Activated T-helper 2 cell treated with anti-CD3 and anti-CD28 coated beads, Interferon-gamma antibody, Interleukin-2, Interleukin-4, amounts not matched to agents 10 μg/mL and 5 μg/mL and 100 μg/mL, durations not matched to agents 14 hours and 24 hours and 36 hours (primary cell): ENCODE measurements around the gene TBRG4. TPM values are rescaled to one million over a fixed set of nuclear protein-coding genes. Genes with fewer than 3 reads are reported as not detected.

ENCODE experiments used
- DNase-seq: peaks from one replicate; pipeline ENCODE4 v3.0.0; 2021; ENCODE audit warnings: low spot score
- H3K27ac Mint-ChIP-seq: one replicate; pipeline ENCODE4 v1.8.0; 2021; ENCODE audit warnings: mixed read lengths
- H3K27me3 Mint-ChIP-seq: one replicate; pipeline ENCODE4 v1.8.0; 2021; ENCODE audit warnings: low read depth, mixed read lengths
- H3K36me3 Mint-ChIP-seq: one replicate; pipeline ENCODE4 v1.8.0; 2021; ENCODE audit warnings: low read depth, mixed read lengths
- H3K4me1 Mint-ChIP-seq: one replicate; pipeline ENCODE4 v1.8.0; 2021; ENCODE audit warnings: low read depth, mixed read lengths
- H3K4me3 Mint-ChIP-seq: one replicate; pipeline ENCODE4 v1.8.0; 2021; ENCODE audit warnings: low read depth, mild to moderate bottlenecking, moderate library complexity, mixed read lengths
- H3K9me3 Mint-ChIP-seq: one replicate; pipeline ENCODE4 v1.8.0; 2021; ENCODE audit warnings: mixed read lengths
- intact Hi-C: fragments of 100-400 bp; cut with micrococcal nuclease; formaldehyde crosslinking; loops from one replicate; pipeline ENCODE4 v1.15.1; 2023
- total RNA-seq: library from RNA; stranded (reverse); gene quantifications from 2 replicates; pipeline ENCODE4 v1.2.3, GENCODE V29; 2022

The TBRG4 gene
- total RNA-seq, 1 donor from 2014 or later = 180 TPM

GRCh38 chr7:45078125-45078681, 33.3 kb downstream of the TBRG4 start:
- intact Hi-C loops = no loop called here
- Mint-ChIP-seq H3K36me3 (peaks cover 25% of the 10 kb centered on the region), H3K27ac (no peak overlapping the region), H3K27me3 (no peaks in the 10 kb centered on the region), H3K4me3 (no peak overlapping the region), H3K9me3 (no peaks in the 10 kb centered on the region), H3K4me1 (no peaks in the 10 kb centered on the region)
- DNase-seq = no peak

GRCh38 chr7:45077579-45077978, 33.9 kb downstream of the TBRG4 start:
- no peak for DNase-seq
- no peaks in the 10 kb centered on the region for H3K27me3 Mint-ChIP-seq
- intact Hi-C loops = no loop called here
- H3K9me3 Mint-ChIP-seq = no peaks in the 10 kb centered on the region
- H3K4me1 Mint-ChIP-seq = no peaks in the 10 kb centered on the region
- H3K27ac Mint-ChIP-seq = no peak overlapping the region
- H3K36me3 Mint-ChIP-seq = peaks cover 31% of the 10 kb centered on the region
- H3K4me3 Mint-ChIP-seq = no peak overlapping the region

DNA sequence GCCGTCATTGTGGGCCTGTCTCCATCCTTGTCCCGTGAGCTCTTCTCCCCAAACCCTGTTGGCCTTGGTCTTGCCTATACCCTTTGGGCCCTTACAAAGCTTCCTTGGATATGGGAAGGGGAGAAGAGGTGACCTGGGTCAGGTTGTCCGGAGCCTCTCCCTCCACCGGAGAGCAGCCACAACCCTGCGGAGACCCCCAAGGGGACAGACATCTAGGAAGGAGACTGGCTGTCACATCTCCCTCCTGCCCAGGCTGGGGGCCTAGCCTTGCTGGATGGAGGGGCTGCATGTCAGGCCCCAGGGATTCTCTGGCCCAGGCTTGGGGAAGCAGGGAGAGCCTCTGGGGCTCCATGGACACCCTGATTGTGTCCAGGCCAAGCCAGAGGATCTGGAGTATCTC, 34.6 kb downstream of the TBRG4 start:
- H3K9me3 Mint-ChIP-seq = no peaks in the 10 kb centered on the region
- intact Hi-C loops = no loop called here
- no peak overlapping the region for H3K4me3 Mint-ChIP-seq
- no peak overlapping the region for H3K27ac Mint-ChIP-seq
- no peaks in the 10 kb centered on the region for H3K4me1 Mint-ChIP-seq
- no peak for DNase-seq
- peaks cover 37% of the 10 kb centered on the region for H3K36me3 Mint-ChIP-seq
- H3K27me3 Mint-ChIP-seq = no peaks in the 10 kb centered on the region

DNA sequence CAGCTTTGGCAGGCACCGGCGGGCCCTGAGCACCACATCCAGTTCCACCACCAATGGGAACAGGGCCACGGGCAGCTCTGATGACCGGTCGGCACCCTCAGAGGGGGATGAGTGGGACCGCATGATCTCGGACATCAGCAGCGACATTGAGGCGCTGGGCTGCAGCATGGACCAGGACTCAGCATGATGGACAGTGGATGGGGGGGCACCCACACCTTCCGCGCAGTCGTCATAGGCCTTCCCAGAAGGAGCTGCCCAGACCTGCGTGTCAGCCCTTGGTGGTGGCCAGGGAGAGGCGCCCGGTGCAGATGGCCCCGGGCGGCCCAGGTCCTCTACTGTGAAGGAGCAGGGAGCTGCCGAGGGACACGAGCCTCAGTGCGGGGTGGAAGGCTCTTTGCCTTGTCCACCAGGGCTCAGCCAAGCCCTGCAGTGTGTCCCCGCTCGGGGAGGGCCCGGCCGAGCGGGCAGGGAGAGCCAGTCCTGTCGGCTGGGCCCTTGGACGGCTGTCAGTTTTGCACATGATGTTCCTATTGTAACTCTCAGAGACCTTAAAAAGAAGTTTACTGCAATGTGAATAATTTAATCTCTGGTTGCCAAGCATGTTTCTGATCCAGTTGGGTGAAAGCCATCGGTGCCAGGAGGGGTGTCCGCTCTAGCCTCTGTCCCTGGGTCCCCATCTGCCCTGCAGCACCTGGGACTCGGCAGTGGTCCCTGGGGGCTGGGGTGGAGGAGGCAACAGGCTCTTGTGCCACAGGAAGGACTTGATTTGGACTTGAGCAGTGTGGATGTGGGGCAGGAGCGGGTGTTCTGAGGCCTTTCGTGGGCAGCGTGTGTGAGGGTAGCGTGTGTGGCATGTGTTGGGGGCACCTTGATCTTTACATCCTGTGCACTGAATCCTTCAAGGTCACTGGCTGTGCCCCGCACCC, 35.4 kb downstream of the TBRG4 start:
- H3K9me3 Mint-ChIP-seq = no peaks in the 10 kb centered on the region
- no peaks in the 10 kb centered on the region for H3K4me1 Mint-ChIP-seq
- intact Hi-C loops = no loop called here
- no peak overlapping the region for H3K27ac Mint-ChIP-seq
- H3K27me3 Mint-ChIP-seq = no peaks in the 10 kb centered on the region
- peaks cover 41% of the 10 kb centered on the region for H3K36me3 Mint-ChIP-seq
- no peak for DNase-seq
- H3K4me3 Mint-ChIP-seq = no peak overlapping the region

DNA sequence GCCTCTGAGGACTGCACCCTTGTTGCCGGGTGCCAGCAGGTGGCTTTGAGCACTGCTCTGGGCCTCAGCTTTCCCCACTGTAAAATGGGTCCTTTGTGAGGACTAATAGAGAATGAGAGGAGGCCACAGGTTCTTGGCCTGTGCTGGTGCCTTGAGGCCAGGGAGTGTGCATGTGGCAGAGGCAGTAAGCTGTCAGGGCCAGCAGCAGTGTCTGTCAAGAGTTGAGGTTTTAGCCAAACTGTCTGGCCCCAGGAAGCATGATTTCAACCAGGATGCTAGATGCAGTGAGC, 36.2 kb downstream of the TBRG4 start:
- intact Hi-C loops = no loop called here
- H3K27ac Mint-ChIP-seq = no peak overlapping the region
- no peaks in the 10 kb centered on the region for H3K9me3 Mint-ChIP-seq
- peaks cover 41% of the 10 kb centered on the region for H3K36me3 Mint-ChIP-seq
- no peaks in the 10 kb centered on the region for H3K4me1 Mint-ChIP-seq
- no peak for DNase-seq
- H3K27me3 Mint-ChIP-seq = no peaks in the 10 kb centered on the region
- H3K4me3 Mint-ChIP-seq = no peak overlapping the region

- H3K27me3 Mint-ChIP-seq = no peaks in the 10 kb centered on the region
- no peak overlapping the region for H3K4me3 Mint-ChIP-seq
- H3K4me1 Mint-ChIP-seq = no peaks in the 10 kb centered on the region
- peaks cover 41% of the 10 kb centered on the region for H3K36me3 Mint-ChIP-seq
- intact Hi-C loops = no loop called here
- no peak overlapping the region for H3K27ac Mint-ChIP-seq
- H3K9me3 Mint-ChIP-seq = no peaks in the 10 kb centered on the region
- DNase-seq = no peak
These were observed 36.8 kb downstream of the TBRG4 start for GRCh38 chr7:45074528-45075354.

GRCh38 chr7:45073786-45074527, 37.5 kb downstream of the TBRG4 start:
- H3K4me3 Mint-ChIP-seq = no peak overlapping the region
- DNase-seq = no peak
- no peaks in the 10 kb centered on the region for H3K4me1 Mint-ChIP-seq
- H3K9me3 Mint-ChIP-seq = no peaks in the 10 kb centered on the region
- no peaks in the 10 kb centered on the region for H3K27me3 Mint-ChIP-seq
- peaks cover 48% of the 10 kb centered on the region for H3K36me3 Mint-ChIP-seq
- intact Hi-C loops = no loop called here
- peak overlapping the region; percentile 7 for H3K27ac Mint-ChIP-seq

DNA sequence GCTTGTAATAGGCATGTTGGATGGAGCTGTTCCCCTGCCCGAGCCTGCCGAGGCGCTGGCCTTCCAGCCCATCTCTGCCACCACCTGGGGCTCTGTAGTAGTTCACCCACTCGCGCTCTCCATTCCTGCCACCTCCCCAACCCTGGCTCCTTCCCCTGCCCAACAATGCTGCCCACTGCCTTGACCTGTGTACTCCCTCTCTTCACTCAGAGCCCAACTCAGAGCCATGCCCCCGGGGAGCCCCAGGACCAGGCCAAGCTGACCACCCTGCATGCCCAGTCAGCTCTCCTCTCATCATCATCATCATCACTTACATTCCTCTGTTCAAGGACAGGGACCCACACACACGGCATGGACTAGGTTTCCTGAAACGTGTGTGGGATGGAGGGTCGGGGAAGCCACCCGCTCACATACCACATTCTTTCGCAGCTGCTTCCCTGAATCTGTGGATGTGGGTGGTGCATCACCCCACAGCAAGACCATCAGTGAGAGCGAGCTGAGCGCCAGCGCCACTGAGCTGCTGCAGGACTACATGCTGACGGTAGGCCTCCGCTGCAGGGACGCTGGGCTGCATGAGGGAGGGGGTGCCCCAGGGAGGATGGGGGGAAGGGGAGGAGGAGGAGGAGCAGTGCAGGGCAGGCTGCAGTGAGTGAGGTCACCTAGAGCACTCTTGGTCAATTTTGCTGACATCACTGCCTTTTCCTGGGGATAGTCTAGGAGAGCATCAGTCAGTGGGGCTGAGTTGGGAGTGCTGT, 38.3 kb downstream of the TBRG4 start:
- peak overlapping the region; percentile 7 for H3K27ac Mint-ChIP-seq
- DNase-seq = no peak
- intact Hi-C loops = no loop called here
- no peaks in the 10 kb centered on the region for H3K9me3 Mint-ChIP-seq
- peaks cover 55% of the 10 kb centered on the region for H3K36me3 Mint-ChIP-seq
- H3K4me1 Mint-ChIP-seq = no peaks in the 10 kb centered on the region
- H3K4me3 Mint-ChIP-seq = no peak overlapping the region
- no peaks in the 10 kb centered on the region for H3K27me3 Mint-ChIP-seq

- no peaks in the 10 kb centered on the region for H3K9me3 Mint-ChIP-seq
- intact Hi-C loops = no loop called here
- no peaks in the 10 kb centered on the region for H3K27me3 Mint-ChIP-seq
- H3K27ac Mint-ChIP-seq = no peak overlapping the region
- no peak for DNase-seq
- H3K4me3 Mint-ChIP-seq = no peak overlapping the region
- peaks cover 2% of the 10 kb centered on the region for H3K4me1 Mint-ChIP-seq
- peaks cover 63% of the 10 kb centered on the region for H3K36me3 Mint-ChIP-seq
These were observed 39.1 kb downstream of the TBRG4 start for GRCh38 chr7:45072131-45073030.

DNA sequence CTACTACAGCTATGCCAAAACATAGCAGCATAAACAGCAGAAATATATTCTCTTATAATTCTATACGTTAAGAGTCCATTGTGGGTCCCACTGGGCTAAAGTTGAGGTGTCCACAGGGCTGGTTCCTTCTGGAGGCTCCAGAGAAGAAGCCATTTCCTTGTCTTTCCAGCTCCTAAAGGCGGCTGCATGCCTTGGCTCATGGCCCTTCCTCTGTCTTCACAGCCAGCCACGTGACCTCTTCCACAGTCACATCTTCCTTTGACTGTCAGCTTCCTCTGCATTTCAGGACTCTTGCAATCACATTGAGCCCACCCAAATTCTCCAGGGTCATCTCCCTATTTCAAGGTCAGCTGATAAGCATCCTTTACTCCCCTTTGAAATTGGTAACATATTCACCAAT, 40.0 kb downstream of the TBRG4 start:
- peaks cover 2% of the 10 kb centered on the region for H3K4me1 Mint-ChIP-seq
- DNase-seq = no peak
- intact Hi-C loops = no loop called here
- H3K9me3 Mint-ChIP-seq = no peaks in the 10 kb centered on the region
- H3K36me3 Mint-ChIP-seq = peaks cover 65% of the 10 kb centered on the region
- H3K27me3 Mint-ChIP-seq = no peaks in the 10 kb centered on the region
- H3K27ac Mint-ChIP-seq = no peak overlapping the region
- H3K4me3 Mint-ChIP-seq = no peak overlapping the region

GRCh38 chr7:45070254-45070642, 41.2 kb downstream of the TBRG4 start:
- peaks cover 70% of the 10 kb centered on the region for H3K36me3 Mint-ChIP-seq
- H3K4me1 Mint-ChIP-seq = peaks cover 8% of the 10 kb centered on the region
- intact Hi-C loops = no loop called here
- H3K9me3 Mint-ChIP-seq = no peaks in the 10 kb centered on the region
- no peak overlapping the region for H3K27ac Mint-ChIP-seq
- no peaks in the 10 kb centered on the region for H3K27me3 Mint-ChIP-seq
- no peak for DNase-seq
- H3K4me3 Mint-ChIP-seq = no peak overlapping the region
